NCI-H146 treated with DMSO at 0.1 percent for 48 hours (cell line): ENCODE results near the gene TCHH.
"Not testable (repeated sequence)": the region's sequence is repeated elsewhere in the genome, so short reads cannot be mapped to it uniquely, and the experiment has no call there.

Experiments
- DNase-seq: peaks from one replicate; lab custom pipeline; 2025; ENCODE audit not compliant: unreplicated experiment; lab: John Stamatoyannopoulos, UW

Gene TCHH, protein sequence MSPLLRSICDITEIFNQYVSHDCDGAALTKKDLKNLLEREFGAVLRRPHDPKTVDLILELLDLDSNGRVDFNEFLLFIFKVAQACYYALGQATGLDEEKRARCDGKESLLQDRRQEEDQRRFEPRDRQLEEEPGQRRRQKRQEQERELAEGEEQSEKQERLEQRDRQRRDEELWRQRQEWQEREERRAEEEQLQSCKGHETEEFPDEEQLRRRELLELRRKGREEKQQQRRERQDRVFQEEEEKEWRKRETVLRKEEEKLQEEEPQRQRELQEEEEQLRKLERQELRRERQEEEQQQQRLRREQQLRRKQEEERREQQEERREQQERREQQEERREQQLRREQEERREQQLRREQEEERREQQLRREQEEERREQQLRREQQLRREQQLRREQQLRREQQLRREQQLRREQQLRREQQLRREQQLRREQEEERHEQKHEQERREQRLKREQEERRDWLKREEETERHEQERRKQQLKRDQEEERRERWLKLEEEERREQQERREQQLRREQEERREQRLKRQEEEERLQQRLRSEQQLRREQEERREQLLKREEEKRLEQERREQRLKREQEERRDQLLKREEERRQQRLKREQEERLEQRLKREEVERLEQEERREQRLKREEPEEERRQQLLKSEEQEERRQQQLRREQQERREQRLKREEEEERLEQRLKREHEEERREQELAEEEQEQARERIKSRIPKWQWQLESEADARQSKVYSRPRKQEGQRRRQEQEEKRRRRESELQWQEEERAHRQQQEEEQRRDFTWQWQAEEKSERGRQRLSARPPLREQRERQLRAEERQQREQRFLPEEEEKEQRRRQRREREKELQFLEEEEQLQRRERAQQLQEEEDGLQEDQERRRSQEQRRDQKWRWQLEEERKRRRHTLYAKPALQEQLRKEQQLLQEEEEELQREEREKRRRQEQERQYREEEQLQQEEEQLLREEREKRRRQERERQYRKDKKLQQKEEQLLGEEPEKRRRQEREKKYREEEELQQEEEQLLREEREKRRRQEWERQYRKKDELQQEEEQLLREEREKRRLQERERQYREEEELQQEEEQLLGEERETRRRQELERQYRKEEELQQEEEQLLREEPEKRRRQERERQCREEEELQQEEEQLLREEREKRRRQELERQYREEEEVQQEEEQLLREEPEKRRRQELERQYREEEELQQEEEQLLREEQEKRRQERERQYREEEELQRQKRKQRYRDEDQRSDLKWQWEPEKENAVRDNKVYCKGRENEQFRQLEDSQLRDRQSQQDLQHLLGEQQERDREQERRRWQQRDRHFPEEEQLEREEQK (N-terminal part only)

DNA sequence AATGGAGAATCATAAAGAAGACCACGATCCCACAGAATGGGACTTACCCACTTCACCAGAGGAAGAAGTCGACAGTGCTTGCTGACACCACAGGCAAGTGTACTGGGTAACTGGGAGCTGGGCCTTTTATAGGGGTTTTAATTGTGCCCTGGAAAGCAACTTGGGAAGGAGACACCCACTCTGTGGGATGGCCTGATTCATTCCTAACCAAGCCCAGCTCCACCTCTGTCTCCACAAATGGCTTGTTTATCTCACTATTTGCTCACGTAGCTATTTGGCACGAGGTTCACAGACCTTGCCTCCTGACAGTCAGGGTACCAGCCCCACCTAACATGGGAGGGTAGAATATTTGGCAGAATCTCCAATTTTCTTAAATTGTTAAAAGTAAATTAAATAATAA lies at the start of gene TCHH:
TCHH (minus strand) TSS at position 101 of the 400 bp plus-strand sequence. CDS start 1,364 bp downstream, outside the sequence.
- no peak for DNase-seq

DNA sequence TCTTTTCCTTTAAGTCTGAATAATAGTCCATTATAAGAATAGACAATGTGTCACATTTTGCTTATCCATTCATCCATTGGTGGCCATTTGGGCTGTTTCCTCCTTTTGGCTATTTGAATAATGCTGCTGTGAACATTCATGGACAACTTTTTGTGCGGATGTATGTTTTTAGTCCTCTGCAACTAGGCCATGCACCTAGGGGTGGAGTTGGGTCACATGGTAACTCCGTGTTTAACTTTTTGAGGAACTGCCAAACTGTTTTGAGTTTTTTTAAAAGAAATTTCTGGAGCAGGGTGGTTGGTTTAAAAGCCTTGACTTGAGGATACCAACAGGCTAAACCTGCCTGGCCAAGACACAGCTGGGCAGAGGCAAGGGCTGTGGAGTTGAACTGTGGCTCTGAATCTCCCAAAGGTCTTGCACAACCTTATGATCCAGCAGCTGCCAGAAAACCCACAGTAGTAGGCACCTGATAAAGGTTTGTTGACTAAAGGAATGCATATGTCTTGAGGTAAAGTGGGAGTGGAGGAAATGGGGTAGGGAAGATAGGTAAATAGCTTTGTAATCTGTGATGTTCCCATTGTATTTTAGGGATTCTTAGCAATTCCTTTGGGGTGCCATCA lies 49.4 kb upstream of the TCHH start:
- DNase-seq: no peak

DNA sequence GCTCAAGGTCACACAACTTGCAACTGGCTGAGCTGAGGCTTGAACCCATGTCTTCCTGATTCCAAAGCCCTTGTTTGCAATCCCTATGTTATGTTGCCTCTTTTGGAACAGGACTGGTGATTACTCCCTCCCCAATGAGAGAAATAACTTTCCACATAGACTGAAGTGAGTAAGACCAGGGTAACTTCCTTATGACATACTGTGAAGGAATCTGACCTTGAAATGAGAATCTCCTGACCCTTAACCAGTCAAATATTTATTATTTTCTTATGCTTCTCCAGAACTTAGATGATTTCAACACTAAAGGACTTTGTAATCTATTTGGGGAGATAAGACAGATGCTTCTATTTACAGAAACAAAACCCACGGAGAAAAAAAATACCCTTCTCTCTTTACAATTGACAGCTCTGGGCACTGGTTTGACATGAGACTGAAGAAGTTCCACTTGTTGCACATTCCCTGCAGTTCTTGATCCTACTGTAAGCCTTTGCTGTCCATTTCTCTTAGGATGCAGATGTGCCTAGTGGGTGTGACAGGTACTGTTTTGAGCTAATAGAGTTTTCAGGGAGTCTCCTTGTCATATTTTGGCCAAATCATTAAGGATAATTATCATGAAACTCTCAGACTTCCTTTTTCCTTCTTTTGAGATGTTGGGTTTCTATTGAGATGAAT lies 47.7 kb upstream of the TCHH start:
- no peak for DNase-seq

DNA sequence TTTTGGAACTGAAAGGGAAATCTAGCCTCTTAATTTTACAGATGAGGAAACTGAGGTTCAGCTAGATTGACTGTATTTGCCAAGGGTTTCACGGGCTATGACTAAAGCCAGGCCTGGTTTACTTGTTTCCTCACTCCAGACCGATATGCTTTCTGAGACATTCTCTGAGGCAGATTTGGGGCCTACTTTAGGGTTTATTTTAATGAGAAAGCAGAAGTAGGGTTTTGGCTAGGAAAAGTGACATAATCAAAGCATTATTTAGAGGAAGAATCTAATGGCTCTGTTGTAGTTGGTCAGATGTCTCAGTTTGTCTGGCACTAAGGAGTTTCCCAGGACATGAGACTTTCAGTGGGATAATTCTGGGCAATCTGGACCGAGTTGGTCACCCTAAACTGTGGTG lies 45.3 kb upstream of the TCHH start:
- no peak for DNase-seq

DNA sequence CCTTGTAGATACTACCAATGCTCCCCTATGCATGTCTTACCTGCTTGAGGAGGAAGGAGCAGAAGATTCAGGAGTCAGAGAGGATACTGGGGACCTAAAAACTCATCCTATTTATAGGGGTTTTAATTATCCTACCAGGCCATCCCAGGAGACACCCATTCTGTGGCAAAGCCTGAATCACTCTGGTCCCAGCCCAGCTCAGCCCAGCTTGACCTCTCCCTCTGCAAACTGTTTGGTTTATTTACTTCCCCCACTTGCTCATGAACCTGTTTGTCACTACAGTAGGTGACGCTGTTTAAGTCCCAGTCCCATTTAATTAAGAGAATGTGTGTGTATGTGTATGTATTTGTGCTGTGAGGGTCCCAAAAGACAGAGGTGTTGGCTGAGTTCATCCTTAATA lies 43.9 kb upstream of the TCHH start, which contains the start of gene RPTN:
RPTN (minus strand) TSS at position 85 of the 400 bp plus-strand sequence. CDS start 1,339 bp downstream, outside the sequence.
- DNase-seq: no peak

DNA sequence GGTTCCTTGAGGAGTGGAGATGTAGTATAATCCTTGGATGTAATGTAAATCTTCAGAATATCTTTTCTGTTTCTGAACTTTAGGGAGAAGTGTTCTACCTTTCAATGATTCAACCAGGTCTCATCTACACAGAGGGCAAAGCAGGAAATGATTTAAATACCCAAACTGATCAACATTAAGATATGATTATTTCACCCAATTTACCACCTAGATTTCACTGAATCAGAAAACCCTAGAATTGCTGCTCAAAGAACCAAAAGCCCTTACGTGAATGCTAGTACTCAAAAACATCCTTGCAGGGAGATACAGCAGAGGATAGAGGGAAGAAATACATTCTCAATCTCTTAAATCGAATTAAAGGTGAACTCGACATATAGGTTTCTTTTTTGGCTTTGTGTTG lies 38.8 kb upstream of the TCHH start:
- DNase-seq: no peak

DNA sequence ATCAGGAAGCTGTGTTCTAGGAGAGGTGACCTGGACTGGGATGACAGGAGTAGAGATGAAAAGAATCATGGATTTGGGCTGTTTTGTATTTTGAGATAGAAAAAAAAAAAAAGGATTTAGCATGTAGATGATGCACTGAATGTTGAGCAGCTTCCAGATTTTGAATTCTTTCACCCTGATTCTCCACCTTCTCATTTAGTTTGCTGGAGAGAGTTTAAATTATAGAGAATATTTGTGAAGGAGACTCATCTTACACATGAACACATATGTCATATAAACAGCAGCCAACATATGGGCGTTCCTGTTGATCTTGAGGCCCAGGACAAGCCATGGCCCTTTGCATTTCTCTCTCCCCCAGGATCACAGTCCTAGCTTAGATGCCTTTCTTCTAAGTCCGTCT lies 36.4 kb upstream of the TCHH start:
- no peak for DNase-seq

DNA sequence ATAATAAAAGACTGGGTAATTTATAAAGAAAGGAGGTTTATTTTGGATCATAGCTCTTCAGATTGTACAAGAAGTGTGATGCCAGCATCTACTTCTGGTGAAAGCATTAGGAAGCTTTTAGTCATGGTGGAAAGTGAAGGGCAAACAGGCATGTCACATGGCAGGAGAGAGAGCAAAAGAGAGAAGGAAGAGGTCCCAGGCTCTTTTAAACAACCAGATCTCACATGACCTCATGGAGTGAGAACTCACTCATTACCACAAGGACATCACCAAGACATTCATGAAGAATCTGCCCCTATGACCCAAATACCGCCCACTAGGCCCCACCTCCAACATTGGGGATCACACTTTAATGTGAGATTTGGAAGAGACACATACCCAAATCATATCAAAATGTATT lies 33.7 kb upstream of the TCHH start:
- DNase-seq: no peak

DNA sequence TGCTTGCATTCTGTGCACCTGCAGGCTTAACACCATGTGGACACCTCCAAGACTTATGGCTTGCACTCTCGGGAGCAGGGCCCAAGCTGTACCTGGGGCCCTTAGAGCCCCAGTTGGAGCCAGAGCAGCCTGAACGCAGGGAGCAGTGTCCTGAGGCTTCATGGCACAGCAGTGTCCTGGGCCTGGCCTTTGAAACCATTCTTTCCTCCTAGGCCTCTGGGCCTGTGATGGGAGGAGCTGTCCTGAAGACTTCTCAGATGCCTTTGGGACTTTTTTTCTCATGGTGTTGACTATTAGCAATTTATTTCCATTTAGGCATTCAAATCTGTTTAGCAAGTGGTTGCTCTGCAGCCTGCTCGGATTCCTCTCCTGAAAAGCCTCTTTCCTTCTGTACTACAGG lies 32.8 kb upstream of the TCHH start:
- no peak for DNase-seq

DNA sequence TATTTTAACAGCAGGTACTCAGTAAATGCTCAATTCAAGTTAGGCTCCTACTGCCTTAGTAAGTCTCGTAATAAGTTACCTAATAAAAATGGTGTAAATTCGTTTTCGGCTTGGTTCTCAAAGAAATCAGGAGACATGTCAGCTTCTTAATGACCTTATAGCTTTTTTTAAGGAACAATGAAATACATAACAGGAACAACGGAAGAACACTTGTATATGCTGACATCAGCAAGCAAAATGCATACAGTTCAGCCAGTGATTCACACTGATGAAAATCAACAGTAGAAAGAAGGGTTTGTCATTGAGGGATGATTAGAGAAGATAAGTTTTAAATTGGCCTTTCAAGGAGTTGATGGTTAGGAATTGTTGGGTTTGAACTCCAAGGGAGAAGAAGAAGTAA lies 30.5 kb upstream of the TCHH start:
- DNase-seq: no peak

DNA sequence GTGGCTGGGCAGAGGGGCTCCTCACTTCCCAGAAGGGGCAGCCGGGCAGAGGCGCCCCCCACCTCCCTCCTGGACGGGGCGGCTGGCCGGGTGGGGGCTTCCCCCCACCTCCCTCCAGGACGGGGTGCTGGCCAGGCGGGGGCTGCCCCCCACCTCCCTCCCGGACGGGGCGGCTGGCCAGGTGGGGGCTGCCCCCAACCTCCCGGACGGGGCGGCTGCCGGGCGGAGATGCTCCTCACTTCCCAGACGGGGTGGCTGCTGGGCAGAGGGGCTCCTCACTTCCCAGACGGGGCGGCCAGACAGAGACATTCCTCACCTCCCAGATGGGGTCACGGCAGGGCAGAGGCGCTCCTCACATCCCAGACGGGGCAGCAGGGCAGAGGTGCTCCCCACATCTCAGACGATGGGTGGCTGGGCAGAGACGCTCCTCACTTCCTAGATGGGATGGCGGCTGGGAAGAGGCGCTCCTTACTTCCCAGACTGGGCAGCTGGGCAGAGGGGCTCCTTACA lies 29.5 kb upstream of the TCHH start:
- not testable (repeated sequence) for DNase-seq

DNA sequence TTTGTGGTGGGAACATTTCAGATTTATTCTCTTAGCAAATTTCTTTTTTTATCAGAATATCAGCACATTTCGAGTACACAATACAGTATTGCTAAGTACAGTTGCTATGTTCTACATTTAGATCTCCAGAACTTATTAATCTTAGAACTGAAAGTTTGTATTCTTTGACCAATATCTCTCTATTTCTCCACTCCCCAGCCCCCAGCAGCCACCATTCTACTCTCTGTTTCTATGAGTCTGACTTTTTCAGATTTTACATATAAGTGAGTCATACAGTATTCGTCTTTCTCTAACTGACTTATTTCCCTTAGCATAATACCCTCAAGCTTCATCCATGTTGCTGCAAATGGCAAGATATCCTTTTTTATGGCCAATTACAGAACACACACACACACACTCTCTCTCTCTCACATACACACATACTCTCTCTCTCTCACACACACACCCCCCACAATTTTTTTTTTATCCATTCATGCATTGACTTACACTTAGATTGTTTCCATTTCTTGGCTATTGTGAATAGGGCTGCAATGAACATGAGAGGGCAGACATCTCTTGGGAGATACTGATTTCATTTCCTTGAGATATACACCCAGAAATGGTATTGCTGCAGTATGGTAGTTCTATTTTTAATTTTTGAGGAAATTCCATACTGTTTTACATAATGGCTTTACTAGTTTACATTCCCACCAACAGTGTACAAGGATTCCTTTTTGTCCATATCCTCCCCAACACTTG lies 28.1 kb upstream of the TCHH start:
- no peak for DNase-seq

DNA sequence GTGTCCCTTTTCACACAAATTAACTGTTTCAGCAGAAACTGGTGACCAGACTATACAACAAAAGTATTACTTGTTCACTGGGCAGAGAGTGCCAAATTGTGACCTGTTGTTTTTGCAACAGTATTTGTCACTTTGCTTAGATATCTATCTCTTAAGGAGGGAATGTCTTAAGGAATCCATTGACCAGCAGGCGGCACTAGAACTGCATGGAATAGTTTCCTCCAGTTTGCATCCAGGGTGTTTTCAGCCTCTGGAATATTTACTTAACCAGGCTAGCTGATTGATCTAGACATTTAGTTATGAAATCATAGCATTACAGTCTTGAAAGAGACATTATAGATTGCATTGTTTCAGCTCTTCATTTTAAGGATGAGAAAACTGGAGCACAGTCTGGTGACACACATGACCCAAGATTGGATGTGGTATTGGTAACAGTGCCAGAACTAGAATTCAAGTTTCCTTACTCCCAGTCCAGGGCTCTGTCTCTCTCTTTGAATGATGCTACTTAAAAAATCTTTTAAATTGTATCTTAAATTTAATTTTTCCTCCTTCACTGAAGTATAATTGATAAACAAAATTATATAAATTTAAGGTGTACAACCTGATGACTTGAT lies 26.8 kb upstream of the TCHH start:
- no peak for DNase-seq

DNA sequence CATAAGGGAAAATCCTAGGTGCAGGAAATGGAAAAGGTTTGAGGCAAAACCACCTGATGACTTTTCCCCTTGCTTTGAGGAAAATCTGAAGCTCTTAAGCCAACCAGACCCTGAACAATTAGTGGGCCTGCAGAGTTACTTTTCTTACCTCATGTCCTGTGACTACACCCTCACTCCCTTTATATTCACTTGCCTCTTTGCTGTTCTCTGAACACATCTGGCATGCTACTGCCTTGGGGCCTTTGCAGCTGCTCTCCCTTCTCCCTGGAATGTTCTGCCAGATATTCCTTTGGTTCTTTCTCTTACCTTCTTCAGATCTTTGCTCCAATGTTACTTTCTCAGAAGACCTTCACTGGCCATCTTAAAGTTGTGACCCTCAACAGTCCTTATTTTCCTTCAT lies 22.0 kb upstream of the TCHH start:
- DNase-seq: no peak

DNA sequence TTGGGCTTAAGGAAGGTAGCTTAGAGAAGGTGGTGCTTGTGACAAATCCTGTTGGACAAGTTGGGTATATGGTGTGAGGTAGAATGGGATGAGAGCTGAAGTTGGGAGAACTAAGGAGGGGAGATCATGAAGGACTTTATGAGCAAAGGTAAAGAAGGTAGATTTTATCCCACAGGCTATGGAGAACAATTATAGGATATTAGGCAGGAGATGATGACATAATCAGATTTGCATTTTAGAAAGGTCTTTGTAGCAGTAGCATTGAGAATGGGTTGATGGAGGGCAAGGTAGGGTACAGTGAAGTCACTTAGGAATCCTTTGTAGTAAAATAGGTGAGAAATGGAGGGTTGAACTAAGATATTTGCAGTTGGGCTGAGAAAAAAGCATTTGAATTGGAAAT lies 14.9 kb upstream of the TCHH start:
- DNase-seq: no peak

DNA sequence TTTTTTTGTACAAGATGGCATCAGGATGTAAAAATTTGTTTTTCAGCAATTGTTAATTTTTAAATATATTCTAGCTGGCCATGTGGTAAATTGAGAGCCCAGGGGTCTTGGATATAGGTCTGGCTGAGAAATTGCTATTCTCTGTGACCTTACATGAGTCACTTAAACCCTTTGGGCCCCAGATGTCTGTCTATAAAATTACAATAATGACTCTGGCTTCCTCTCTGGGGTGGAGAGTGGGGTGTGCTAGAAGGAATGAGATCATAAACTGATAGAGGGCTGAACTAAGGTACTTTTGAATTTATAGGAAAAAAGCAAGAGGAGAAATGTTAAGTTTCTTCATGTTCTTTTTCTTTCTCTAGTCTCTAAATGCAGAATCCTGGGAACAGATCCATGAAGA lies 12.4 kb upstream of the TCHH start:
- no peak for DNase-seq

DNA sequence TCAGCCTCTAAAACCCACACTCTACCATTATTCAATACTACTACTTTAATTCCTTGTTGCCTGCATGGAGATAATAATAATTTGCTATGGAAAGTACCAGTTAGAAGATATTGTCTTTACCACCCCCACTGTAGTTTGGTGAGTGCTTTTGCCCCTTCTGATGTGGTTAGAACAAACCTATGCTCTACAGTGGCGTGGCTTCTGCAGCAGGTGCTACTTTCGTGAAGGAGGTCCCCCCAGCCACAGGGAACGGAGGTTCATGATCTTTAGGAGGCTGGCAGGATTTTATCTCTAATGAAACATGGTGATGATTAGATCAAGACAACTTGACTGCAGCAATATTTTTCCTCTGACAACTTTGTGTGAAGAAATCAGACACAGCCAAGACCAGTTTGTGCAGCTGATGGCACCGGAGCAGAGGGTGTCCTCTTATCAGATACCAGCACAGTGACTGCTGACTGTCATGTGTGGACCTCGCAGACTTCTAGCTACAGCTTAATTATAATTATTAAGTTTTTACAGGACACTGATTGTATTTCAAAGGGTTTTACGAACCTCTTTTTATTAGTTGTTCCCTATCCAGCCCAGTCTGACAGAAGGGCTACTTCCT lies 10.7 kb upstream of the TCHH start:
- no peak for DNase-seq

DNA sequence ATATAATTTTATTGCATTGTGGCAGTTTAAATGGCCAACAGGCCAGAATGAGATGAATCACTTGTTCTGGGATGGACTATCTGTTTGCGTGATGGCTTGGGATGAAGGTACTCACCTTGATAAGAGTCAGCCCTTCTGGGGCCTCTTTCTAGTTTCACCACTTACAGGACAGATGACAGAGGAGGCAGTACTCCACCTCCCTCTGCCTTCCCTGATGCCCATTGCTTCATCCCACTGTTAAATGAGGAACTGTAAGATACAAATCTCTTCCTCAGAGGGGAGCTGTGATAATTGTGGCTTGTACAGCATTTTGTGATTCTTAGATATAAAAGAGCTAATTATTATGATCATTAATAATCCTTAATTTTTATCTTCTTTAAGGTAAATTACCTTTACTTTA lies 3.7 kb upstream of the TCHH start:
- no peak for DNase-seq
